Ectodermal cell (in vitro differentiated cells): ENCODE data around the gene SNAPC4. TPM values are rescaled to one million over a fixed set of nuclear protein-coding genes. Genes with fewer than 3 reads are reported as not detected.

Source experiments
- H3K27ac ChIP-seq: 2 replicates; pipeline ENCODE4 v1.7.0; 2013; ENCODE audit warnings: mild to moderate bottlenecking, low read depth, low read length; ENCODE audit not compliant: insufficient read depth, poor library complexity, severe bottlenecking
- H3K27me3 ChIP-seq: 2 replicates; pipeline ENCODE4 v1.7.0; 2013; ENCODE audit warnings: mild to moderate bottlenecking, low read length; ENCODE audit not compliant: insufficient read depth, control insufficient read depth, poor library complexity, severe bottlenecking
- H3K36me3 ChIP-seq: one replicate; pipeline ENCODE4 v1.7.0; 2013; ENCODE audit warnings: low read length; ENCODE audit not compliant: control insufficient read depth, insufficient read depth
- H3K4me1 ChIP-seq: one replicate; pipeline ENCODE4 v1.7.0; 2013; ENCODE audit warnings: low read length; ENCODE audit not compliant: control insufficient read depth, insufficient read depth
- H3K4me3 ChIP-seq: 2 replicates; pipeline ENCODE4 v1.7.0; 2013; ENCODE audit warnings: low read depth, low read length, control low read depth; ENCODE audit not compliant: insufficient read depth
- H3K9me3 ChIP-seq: 2 replicates; pipeline ENCODE4 v1.7.0; 2013; ENCODE audit warnings: mild to moderate bottlenecking, low read length, moderate library complexity; ENCODE audit not compliant: control insufficient read depth
- WGBS, 2 experiments: methylation state at CpG; one replicate each; pipeline ENCODE4 v1.1.7; 2013; ENCODE audit warnings: missing lambda C conversion rate in 2 of 2; 5-methylcytosine and 5-hydroxymethylcytosine counted together
- polyA plus RNA-seq, 4 experiments: library from polyadenylated mRNA; stranded (reverse); fragments of 50-300 nt; gene quantifications; one replicate each; pipeline ENCODE4 v1.2.3, GENCODE V29; 2013

Gene SNAPC4
- polyA plus RNA-seq (2013, experiment 1 of 4): 21.6 TPM
- 22.3 TPM for polyA plus RNA-seq (2013, experiment 2 of 4)
- 15.7 TPM for polyA plus RNA-seq (2013, experiment 3 of 4)
- 15.3 TPM for polyA plus RNA-seq (2013, experiment 4 of 4)

DNA sequence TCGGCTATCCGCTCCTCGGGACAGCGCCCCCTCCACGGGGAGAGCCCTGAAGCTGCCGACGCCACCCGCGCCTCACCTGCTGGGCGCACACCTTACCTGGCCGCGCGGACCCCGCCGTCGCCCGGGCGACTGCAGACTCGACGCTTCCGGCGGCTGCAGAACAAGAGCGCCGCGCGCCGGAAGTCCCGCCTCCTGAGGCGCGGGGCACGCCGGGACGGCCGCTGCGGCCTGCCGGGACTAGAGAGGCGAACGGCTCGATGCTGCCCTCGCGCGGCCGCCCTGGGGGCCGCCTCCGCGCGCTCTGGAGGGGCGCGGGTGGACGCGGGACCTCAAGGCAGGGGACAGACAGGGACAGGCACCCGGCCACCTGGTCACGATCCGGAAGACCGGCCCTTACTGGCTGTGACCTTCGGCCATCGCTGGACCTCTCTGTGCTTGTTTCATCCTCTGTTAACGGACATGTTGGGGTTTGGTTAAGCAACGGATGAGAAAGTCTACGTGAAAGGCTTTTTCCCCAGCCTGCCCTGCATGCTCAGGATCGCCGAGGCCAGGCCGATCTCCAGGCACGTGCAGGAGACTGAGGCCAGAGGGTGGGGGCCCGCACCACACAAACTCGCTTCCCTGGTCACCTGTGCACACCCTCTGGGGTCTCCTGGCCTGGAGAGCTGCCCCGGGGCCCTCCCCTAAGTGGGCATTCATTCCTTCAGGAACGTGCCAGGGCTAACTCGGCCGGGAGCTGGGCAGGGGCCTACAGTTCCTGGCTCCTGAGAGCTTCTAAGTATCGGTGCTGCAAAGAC lies at the start of gene SNAPC4:
SNAPC4 (minus strand) TSS at position 133 of the 797 bp plus-strand sequence. CDS start 1,742 bp downstream, outside the sequence.
- 16 to 17% methylated on average over 71 of the region's 71 CpGs for WGBS, 2 experiments
- Histone ChIP-seq H3K27me3 (no peaks in the 10 kb centered on the region), H3K36me3 (peaks cover 29% of the 10 kb centered on the region), H3K4me3 (peak within 1 kb of the TSS; percentile 84), H3K27ac (no peak within 1 kb of the TSS), H3K9me3 (no peaks in the 10 kb centered on the region), H3K4me1 (no peaks in the 10 kb centered on the region)

- Histone ChIP-seq H3K27ac (no peak overlapping the region), H3K9me3 (no peaks in the 10 kb centered on the region), H3K4me1 (no peaks in the 10 kb centered on the region), H3K27me3 (no peaks in the 10 kb centered on the region), H3K4me3 (no peak overlapping the region), H3K36me3 (peaks cover 39% of the 10 kb centered on the region)
- WGBS, 2 experiments: 94 to 95% methylated on average over 3 of the region's 3 CpGs
These were observed 48.7 kb upstream of the SNAPC4 start for GRCh38 chr9:136448655-136449054.

DNA sequence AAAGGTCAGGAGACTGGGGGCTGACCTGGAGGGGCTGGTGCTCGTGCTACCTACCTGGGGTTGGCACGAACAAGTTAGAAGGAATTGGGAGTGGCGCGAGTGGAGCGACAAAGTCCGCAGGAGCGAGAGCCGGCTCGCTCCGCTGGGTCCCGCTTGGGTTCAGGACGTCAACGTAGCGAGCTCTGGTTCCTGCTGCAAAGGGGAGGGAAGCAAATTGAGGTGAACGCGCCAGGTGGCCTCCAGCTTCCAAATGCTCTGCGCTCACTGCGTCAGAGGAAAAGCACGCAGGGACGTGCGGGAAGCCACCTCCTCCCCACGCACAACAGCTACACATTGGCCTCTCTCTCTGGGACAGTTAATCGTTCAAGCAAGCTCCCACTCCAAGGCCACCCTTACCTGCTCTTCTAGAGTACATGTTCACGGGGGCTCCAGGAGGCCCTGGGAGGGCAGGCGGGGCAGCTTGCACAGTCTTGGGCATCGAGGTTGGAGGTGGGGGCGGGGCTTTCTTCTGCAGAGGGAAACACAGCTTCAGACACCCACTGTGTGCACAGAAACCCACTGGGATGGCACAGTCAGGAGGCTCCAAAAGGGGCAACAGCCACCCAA lies 47.3 kb upstream of the SNAPC4 start:
- Histone ChIP-seq H3K4me3 (no peak overlapping the region), H3K36me3 (peaks cover 39% of the 10 kb centered on the region), H3K4me1 (no peaks in the 10 kb centered on the region), H3K27me3 (no peaks in the 10 kb centered on the region), H3K27ac (no peak overlapping the region), H3K9me3 (no peaks in the 10 kb centered on the region)
- WGBS, 2 experiments: 96 to 97% methylated on average over 27 of the region's 27 CpGs

DNA sequence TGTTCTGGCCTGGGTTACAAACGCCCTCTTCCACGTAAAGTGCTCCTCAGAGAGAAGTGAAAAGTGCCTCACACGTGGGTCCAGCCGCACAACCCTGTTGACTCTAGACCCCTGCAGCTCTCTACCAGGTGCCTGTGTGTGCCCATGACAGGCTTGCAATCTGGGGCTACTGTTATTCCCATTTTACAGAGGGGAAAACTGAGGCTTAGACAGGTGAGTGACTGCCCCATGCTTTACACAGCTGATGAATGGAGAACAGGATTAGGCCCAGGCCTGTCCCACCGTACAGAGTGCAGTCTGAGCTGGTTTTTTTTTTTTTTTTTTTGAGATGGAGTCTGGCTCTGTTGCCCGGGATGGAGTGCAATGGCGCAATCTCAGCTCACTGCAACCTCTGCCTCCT lies 45.8 kb upstream of the SNAPC4 start:
- H3K9me3 ChIP-seq: no peaks in the 10 kb centered on the region
- no peaks in the 10 kb centered on the region for H3K27me3 ChIP-seq
- no peak overlapping the region for H3K4me3 ChIP-seq
- WGBS, 2 experiments: 96 to 99% methylated on average over 7 of the region's 7 CpGs
- no peak overlapping the region for H3K27ac ChIP-seq
- no peaks in the 10 kb centered on the region for H3K4me1 ChIP-seq
- peaks cover 31% of the 10 kb centered on the region for H3K36me3 ChIP-seq

GRCh38 chr9:136444102-136444501 lies 44.1 kb upstream of the SNAPC4 start:
- 97% methylated on average over 20 of the region's 20 CpGs for WGBS, 2 experiments
- Histone ChIP-seq H3K9me3 (no peaks in the 10 kb centered on the region), H3K4me3 (no peak overlapping the region), H3K27me3 (no peaks in the 10 kb centered on the region), H3K27ac (no peak overlapping the region), H3K36me3 (peaks cover 29% of the 10 kb centered on the region), H3K4me1 (no peaks in the 10 kb centered on the region)

GRCh38 chr9:136443687-136444086 lies 43.7 kb upstream of the SNAPC4 start:
- Histone ChIP-seq H3K36me3 (peaks cover 29% of the 10 kb centered on the region), H3K4me1 (no peaks in the 10 kb centered on the region), H3K9me3 (no peaks in the 10 kb centered on the region), H3K27ac (no peak overlapping the region), H3K27me3 (no peaks in the 10 kb centered on the region), H3K4me3 (no peak overlapping the region)
- 95% methylated on average over 7 of the region's 7 CpGs for WGBS, 2 experiments

DNA sequence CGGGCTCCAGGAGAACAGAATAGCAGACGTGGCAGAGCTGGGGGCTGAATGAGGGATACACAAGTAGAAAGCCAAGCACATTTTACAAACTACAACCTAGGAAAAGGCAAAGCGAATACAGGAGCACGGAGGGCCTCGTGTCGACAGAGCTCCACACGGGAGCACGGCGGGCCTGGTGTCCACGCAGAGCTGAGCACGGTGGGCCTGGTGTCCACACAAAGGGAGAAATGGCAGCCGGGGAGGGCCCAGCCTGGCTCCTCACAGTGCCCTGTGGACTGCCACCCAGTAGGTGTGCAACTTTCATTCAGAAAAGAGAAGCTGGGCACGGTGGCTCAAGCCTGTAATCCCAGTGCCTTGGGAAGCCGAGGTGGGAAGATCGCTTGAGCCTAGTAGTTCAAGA lies 43.1 kb upstream of the SNAPC4 start:
- Histone ChIP-seq H3K36me3 (peaks cover 29% of the 10 kb centered on the region), H3K27ac (no peak overlapping the region), H3K4me1 (peaks cover 1% of the 10 kb centered on the region), H3K27me3 (no peaks in the 10 kb centered on the region), H3K9me3 (no peaks in the 10 kb centered on the region), H3K4me3 (no peak overlapping the region)
- WGBS, 2 experiments: 92 to 95% methylated on average over 15 of the region's 15 CpGs

DNA sequence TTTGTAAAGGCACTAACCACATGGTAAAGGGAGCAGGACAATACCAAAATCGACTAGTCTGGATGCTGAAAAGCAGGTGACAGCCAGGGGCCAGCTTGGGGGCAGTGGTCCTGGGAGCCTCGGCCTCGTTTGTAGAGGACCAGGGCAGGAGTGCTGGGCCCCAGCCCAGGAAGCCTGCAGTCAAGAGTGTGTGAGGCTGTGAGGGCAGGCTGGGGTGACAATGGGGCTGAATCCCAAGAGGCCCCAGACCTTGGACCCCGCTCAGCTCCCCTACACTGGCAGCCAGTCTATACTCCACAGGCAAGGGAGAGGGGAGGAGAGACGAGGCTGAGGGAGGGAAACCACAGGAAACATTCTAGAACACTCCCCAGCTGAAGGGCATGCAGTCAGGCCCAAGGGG lies 42.3 kb upstream of the SNAPC4 start:
- Histone ChIP-seq H3K4me1 (peaks cover 8% of the 10 kb centered on the region), H3K27me3 (no peaks in the 10 kb centered on the region), H3K4me3 (no peak overlapping the region), H3K27ac (no peak overlapping the region), H3K9me3 (no peaks in the 10 kb centered on the region), H3K36me3 (peaks cover 23% of the 10 kb centered on the region)
- 90 to 96% methylated on average over 5 of the region's 5 CpGs for WGBS, 2 experiments

DNA sequence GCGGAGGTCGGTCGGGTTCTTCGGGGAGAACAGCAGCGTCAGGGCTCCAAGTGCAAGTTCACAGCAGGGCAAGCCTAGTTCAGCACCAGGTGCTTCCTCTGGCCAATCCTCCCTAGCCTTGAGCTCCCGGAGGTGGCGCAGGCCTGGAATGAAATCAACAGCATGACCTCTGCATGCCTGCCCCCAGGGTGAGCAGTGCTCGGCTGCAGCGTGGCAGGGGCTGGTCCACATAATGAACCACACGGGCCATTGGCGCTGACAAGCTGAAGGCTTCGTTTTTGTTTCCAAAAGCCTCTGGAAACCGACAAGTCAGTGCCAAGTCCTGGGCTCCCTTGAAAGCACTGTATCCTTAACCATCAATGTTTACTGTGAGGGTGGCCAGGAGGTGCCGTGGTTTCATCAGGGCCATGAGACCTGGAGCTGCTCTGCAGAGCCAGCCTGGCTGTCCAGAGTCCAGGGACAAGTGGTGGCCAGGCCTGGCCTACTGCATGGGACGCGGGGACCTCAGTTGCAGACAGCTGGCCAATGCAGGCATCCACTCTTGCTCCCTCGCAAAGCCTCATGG lies 41.8 kb upstream of the SNAPC4 start:
- H3K27me3 ChIP-seq: no peaks in the 10 kb centered on the region
- H3K4me1 ChIP-seq: peaks cover 8% of the 10 kb centered on the region
- 95 to 96% methylated on average over 17 of the region's 17 CpGs for WGBS, 2 experiments
- no peak overlapping the region for H3K4me3 ChIP-seq
- peaks cover 18% of the 10 kb centered on the region for H3K36me3 ChIP-seq
- H3K27ac ChIP-seq: no peak overlapping the region
- no peaks in the 10 kb centered on the region for H3K9me3 ChIP-seq

- H3K27ac ChIP-seq: no peak overlapping the region
- WGBS, 2 experiments: 97% methylated on average over 15 of the region's 15 CpGs
- H3K27me3 ChIP-seq: no peaks in the 10 kb centered on the region
- peaks cover 8% of the 10 kb centered on the region for H3K4me1 ChIP-seq
- H3K36me3 ChIP-seq: peaks cover 15% of the 10 kb centered on the region
- H3K9me3 ChIP-seq: no peaks in the 10 kb centered on the region
- H3K4me3 ChIP-seq: no peak overlapping the region
These were observed 41.3 kb upstream of the SNAPC4 start for GRCh38 chr9:136441191-136441680.
